ENCODE measurements around the gene SGSM2.

SGSM2 gene

DNA sequence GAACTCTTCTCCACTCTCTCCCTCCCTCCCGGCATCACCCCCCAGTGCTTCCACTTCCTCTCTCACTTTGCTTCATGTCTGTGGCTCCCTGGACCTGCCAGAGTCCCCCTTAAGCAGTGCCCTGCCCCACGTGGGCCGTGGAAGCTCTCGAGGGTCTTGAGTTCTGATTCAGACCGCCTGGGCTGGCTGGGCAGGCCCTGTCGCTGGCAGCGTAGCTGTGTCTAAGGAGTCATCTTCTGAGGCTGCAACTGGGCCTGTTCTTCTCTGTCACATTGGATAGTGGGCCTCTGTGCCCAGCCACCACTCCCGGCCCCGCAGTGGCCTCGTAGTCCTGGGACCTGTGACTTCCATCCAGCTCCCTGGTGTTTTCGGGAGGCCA, 32.9 kb downstream of the SGSM2 start:
- Mint-ChIP-seq H3K27ac (no peak overlapping the region), H3K4me1 (ENCODE audit: low read depth) (no peaks in the 10 kb centered on the region)

DNA sequence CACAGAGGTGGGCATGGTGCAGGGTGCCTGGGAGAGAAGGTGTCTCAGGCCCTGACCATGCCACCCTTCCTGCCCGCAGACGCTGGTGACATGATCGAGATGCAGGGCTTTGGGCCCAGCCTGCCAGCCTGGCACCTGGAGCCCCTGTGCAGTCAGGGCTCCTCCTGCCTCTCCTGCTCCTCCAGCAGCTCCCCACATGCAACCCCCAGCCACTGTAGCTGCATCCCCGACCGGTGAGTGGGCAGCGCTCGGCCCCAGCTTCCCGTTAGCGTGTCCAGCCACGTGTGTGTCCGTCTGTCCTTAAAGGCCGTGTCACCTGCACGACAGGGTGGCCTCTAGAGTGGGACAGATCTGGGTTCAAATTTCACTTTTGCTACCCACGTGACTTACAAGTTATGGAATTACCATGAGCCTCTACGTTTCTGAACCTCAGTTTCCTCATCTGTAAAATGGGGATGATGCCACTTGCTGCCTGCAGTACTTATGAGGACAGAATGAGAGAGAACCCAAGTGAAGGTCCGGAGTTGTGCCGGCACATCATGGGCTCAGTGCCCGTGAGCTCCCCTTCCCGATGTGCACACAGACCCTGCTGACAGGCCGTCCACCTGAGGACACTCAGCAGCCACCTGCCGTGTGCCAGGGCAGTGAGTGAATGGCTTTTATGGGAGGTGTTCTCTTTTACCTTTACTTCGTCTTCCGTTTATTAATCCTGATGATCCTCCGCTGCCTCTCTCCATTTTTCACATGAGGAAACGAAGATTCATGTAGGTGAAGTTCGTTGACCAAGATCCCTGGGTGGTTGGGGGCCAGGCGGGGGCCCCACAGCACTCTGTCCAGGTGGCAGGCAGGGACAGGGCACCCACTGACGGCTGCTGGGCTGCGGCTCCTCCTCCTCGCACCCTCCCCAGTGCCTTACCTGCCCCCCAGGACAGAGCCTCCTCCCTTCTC, 34.2 kb downstream of the SGSM2 start:
- Mint-ChIP-seq H3K27ac (no peak overlapping the region), H3K9me3 (no peaks in the 10 kb centered on the region), H3K36me3 (ENCODE audit: low read depth) (peaks cover 61% of the 10 kb centered on the region)

More for the DNA sequence above, 32.9 kb downstream of the SGSM2 start:
- Mint-ChIP-seq H3K9me3 (no peaks in the 10 kb centered on the region), H3K4me3 (no peak overlapping the region), H3K36me3 (ENCODE audit: low read depth) (peaks cover 58% of the 10 kb centered on the region), H3K27me3 (no peaks in the 10 kb centered on the region)
- no peak for DNase-seq

DNA sequence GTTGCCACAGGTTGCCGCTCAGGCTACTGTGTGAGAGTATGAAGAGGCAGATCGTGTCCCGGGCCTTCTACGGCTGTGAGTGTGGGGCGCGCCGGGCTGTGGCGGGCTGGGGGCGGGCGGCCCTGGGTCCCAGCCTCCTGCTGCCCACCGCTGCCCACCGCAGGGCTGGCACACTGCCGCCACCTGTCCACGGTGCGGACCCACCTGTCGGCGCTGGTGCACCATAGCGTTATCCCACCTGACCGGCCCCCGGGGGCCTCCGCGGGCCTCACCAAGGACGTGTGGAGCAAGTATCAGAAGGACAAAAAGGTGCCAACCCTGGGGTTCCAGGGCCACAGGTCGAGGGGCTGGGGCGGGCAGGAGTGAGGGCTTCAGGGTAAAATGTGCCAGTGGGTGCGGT, 34.9 kb downstream of the SGSM2 start:
- H3K36me3 Mint-ChIP-seq (ENCODE audit: low read depth) = peaks cover 60% of the 10 kb centered on the region
- no peaks in the 10 kb centered on the region for H3K9me3 Mint-ChIP-seq
- no peak for DNase-seq
- H3K4me3 Mint-ChIP-seq = no peak overlapping the region
- no peak overlapping the region for H3K27ac Mint-ChIP-seq
- H3K4me1 Mint-ChIP-seq (ENCODE audit: low read depth) = no peaks in the 10 kb centered on the region
- H3K27me3 Mint-ChIP-seq = no peaks in the 10 kb centered on the region

More for the DNA sequence above, 34.2 kb downstream of the SGSM2 start:
- H3K4me3 Mint-ChIP-seq = no peak overlapping the region
- no peaks in the 10 kb centered on the region for H3K27me3 Mint-ChIP-seq
- no peak for DNase-seq
- no peaks in the 10 kb centered on the region for H3K4me1 Mint-ChIP-seq (ENCODE audit: low read depth)

DNA sequence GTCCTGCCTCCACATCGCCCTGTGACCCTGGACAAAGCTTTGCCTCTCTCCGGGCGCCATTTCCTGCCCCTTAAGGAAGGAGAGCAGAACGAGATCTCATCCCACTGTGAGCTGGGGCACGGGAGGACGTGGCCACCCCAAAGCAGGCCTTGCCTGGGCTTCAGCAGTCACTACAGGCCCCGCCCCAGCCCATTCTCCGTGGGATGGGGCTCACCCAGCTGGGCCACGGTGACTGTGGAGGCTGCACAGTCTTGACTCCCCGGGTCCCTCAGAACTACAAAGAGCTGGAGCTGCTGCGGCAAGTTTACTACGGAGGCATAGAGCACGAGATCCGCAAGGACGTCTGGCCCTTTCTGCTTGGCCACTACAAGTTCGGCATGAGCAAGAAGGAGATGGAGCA, 35.4 kb downstream of the SGSM2 start:
- Mint-ChIP-seq H3K27ac (no peak overlapping the region), H3K4me3 (no peak overlapping the region), H3K9me3 (no peaks in the 10 kb centered on the region), H3K4me1 (ENCODE audit: low read depth) (no peaks in the 10 kb centered on the region), H3K27me3 (no peaks in the 10 kb centered on the region), H3K36me3 (ENCODE audit: low read depth) (peaks cover 64% of the 10 kb centered on the region)
- no peak for DNase-seq

DNA sequence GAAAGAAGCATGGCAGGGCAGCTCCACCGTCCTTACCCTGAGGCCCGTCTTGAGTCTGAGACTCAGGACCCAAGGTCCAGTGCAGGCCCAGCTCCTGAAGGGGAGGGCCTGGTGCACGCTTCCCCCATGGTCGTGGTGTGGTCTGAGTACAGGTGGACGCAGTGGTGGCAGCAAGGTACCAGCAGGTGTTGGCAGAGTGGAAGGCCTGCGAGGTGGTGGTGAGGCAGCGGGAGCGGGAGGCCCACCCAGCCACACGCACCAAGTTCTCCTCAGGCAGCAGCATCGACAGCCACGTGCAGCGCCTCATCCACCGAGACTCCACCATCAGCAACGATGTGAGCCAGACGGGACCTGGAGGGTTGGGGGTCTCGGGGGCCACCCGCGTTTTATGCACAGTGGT, 35.9 kb downstream of the SGSM2 start:
- Mint-ChIP-seq H3K27ac (no peak overlapping the region), H3K9me3 (no peaks in the 10 kb centered on the region), H3K4me1 (ENCODE audit: low read depth) (no peaks in the 10 kb centered on the region), H3K27me3 (no peaks in the 10 kb centered on the region), H3K36me3 (ENCODE audit: low read depth) (peaks cover 65% of the 10 kb centered on the region), H3K4me3 (no peak overlapping the region)
- DNase-seq = no peak

DNA sequence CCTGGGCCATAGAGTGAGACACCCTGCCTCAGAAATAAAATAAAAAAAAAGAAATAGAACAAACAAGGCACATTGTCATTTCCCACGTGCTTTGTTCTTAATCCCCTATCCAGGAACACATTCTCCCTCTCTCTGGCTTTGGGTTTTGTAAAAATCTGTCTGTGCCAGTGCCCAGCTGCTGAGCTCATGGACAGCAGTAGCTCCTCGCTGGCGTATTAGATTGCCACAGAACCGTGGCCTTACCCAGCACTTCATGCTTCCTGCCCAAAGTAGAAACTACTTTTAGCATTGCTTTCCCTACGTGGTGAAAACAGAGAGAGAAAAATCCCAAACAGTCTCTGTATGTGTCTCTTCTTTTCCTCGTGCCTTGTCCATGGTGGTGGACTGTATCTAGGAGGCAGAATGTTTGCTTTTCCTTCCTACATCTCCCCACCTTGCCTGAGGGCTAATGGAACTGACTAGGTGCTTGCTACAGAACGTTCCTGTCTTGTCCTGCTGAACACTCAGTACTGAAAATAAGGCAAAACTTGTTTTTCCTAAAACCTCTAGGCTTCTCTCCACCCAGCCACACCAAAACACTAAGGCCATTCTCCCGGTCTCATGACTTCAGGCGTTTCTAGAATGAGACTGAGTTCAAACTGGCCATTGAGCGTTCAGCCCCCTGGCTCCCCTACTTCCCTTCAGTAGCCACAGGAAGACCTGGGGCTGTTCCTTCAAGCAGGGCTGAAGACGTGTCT, 37.4 kb downstream of the SGSM2 start:
- Mint-ChIP-seq H3K9me3 (no peaks in the 10 kb centered on the region), H3K4me1 (ENCODE audit: low read depth) (no peaks in the 10 kb centered on the region), H3K4me3 (no peak overlapping the region), H3K36me3 (ENCODE audit: low read depth) (peaks cover 74% of the 10 kb centered on the region), H3K27ac (no peak overlapping the region), H3K27me3 (no peaks in the 10 kb centered on the region)
- no peak for DNase-seq

DNA sequence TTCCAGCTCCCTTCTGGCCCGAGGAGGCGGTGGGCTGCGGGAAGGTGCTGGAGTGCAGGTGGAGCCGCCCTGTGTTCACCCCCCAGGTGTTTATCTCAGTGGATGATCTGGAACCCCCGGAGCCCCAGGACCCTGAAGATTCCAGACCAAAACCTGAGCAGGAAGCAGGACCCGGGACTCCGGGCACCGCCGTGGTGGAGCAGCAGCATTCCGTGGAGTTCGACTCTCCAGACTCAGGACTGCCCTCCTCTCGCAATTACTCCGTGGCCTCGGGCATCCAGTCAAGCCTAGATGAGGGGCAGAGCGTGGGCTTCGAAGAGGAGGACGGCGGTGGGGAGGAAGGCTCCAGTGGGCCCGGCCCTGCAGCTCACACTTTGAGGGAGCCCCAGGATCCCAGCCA, 38.1 kb downstream of the SGSM2 start:
- H3K27me3 Mint-ChIP-seq = no peaks in the 10 kb centered on the region
- no peaks in the 10 kb centered on the region for H3K4me1 Mint-ChIP-seq (ENCODE audit: low read depth)
- H3K27ac Mint-ChIP-seq = no peak overlapping the region
- no peak for DNase-seq
- no peaks in the 10 kb centered on the region for H3K9me3 Mint-ChIP-seq
- peaks cover 75% of the 10 kb centered on the region for H3K36me3 Mint-ChIP-seq (ENCODE audit: low read depth)
- no peak overlapping the region for H3K4me3 Mint-ChIP-seq

DNA sequence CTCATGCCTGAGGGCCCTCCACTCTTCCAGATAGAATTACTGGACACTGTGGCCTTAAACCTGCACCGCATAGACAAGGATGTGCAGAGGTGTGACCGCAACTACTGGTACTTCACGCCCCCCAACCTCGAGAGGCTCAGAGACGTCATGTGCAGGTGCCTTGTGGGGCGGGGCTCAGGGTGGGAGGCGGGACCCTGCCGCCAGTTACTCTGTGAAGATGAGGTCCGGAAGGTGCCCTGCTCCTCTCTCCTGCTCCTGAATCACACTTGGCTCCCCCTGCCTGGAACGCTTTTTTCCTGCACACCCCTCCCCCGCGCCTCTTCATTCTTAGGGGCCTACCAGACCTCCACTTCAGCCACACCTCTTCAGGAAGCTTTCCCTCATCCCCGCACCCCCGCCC, 38.8 kb downstream of the SGSM2 start:
- H3K4me1 Mint-ChIP-seq (ENCODE audit: low read depth) = no peaks in the 10 kb centered on the region
- no peaks in the 10 kb centered on the region for H3K9me3 Mint-ChIP-seq
- H3K27ac Mint-ChIP-seq = no peak overlapping the region
- peaks cover 80% of the 10 kb centered on the region for H3K36me3 Mint-ChIP-seq (ENCODE audit: low read depth)
- H3K4me3 Mint-ChIP-seq = no peak overlapping the region
- H3K27me3 Mint-ChIP-seq = no peaks in the 10 kb centered on the region
- DNase-seq = no peak

DNA sequence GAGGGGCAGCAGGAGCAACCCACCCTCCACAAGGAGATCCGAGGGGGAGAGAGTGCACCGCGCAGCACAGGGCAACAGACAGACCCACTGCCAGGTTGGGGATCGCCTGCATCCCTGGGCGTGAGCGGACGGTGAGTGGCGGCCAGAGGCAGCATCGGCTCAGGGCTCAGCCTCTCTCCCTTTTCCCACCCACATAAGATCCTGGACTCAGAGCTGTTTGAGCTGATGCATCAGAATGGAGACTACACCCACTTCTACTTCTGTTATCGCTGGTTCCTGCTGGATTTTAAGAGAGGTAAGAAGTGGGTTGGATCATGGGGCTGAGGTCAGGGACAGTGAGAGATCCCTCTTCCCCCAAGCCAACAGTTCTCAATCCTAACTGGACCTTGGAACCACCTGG, 40.4 kb downstream of the SGSM2 start:
- Mint-ChIP-seq H3K27me3 (no peaks in the 10 kb centered on the region), H3K4me1 (ENCODE audit: low read depth) (no peaks in the 10 kb centered on the region), H3K4me3 (no peak overlapping the region), H3K9me3 (no peaks in the 10 kb centered on the region), H3K36me3 (ENCODE audit: low read depth) (peaks cover 77% of the 10 kb centered on the region), H3K27ac (peak overlapping the region; percentile 14)
- no peak for DNase-seq

DNA sequence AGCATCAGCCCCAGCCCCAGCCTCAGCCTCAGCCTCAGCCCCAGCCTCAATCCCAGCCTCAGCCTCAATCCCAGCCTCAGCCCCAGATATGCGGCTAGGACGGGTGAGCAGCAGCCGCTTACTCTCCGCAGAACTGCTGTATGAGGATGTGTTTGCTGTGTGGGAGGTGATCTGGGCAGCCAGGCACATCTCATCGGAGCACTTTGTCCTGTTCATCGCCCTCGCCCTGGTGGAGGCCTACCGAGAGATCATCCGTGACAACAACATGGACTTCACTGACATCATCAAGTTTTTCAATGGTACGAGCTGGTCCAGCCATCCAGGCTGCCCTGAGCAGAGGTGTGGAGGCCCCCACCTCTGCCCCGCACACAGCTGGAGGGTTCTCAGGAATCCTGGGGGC, 41.6 kb downstream of the SGSM2 start:
- H3K27me3 Mint-ChIP-seq = no peaks in the 10 kb centered on the region
- H3K4me1 Mint-ChIP-seq (ENCODE audit: low read depth) = peaks cover 3% of the 10 kb centered on the region
- H3K9me3 Mint-ChIP-seq = no peaks in the 10 kb centered on the region
- no peak for DNase-seq
- no peak overlapping the region for H3K4me3 Mint-ChIP-seq
- H3K36me3 Mint-ChIP-seq (ENCODE audit: low read depth) = peaks cover 65% of the 10 kb centered on the region
- H3K27ac Mint-ChIP-seq = peak overlapping the region; percentile 66

DNA sequence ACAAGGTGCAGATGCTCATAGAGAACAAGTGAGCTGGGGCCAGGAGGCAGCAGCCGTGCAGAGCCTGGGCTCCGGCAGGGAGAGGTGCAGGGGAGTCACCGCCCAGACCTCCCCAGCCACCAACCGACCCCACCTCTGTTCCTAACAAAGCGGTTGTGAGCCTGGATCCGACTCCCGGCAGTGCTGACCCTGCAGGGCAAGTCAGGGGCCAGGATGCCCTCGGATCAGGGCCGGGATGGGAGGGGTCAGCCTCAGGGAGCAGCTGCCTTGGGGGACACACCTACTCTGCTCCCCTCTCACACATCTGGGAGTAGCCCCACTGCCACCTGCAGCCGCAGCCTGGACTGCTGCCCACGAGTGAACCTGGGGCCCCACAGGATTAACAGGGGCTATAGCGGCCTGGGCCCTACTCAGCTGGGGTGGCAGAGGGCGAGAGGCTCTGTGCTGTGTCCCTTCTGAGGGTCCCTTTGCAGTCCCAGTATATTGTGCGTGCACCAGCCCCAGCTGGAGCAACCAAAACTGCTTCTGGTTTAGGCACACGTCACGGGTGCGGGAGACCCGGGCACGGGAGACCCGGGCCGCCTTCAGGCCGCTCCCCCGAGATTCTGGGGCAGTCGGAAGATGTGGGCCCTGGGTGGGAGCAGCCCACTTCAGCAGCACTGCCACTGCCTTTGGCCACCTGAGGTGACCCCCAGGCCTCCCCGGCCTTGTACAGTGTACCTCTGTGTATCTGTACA, 42.4 kb downstream of the SGSM2 start:
- Mint-ChIP-seq H3K27me3 (no peaks in the 10 kb centered on the region), H3K27ac (no peak overlapping the region), H3K9me3 (no peaks in the 10 kb centered on the region), H3K4me1 (ENCODE audit: low read depth) (peaks cover 3% of the 10 kb centered on the region), H3K36me3 (ENCODE audit: low read depth) (peaks cover 60% of the 10 kb centered on the region), H3K4me3 (no peak overlapping the region)
- DNase-seq = no peak

DNA sequence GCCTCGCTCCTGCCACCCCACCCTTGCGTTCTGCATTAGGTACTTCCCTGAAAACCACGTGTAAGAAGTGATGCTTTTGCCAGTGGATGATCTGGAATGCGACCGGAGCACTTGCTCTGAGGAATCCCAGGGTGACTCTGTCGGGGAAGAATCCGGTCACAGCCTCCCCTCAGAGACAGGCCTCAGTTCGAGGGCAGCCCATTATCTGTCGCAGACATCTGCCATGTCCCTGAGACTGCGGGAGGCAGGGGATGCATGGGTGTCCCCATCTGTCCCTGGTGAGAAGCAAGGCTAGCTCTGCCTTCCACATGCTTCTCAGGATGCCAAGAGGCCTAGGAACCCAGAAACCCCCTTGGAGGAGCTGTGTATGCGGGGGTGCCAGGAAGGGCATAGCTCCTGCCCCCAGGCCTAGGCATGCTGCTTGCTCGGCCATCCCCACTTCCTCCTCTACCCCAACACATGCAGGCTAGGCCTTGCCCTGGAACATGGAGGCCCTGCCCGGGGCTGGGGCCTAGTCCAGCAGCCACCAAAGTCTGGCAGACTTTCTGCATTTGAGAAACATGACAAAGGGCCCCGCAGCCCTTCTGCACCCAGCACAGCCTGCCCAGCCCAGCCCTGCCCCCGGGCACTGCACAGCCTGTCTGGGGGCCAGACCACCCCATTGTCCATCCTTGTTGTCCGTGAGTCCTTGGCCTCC, 43.1 kb downstream of the SGSM2 start:
- Mint-ChIP-seq H3K36me3 (ENCODE audit: low read depth) (peaks cover 53% of the 10 kb centered on the region), H3K4me1 (ENCODE audit: low read depth) (peaks cover 3% of the 10 kb centered on the region), H3K27me3 (no peaks in the 10 kb centered on the region), H3K4me3 (no peak overlapping the region), H3K9me3 (no peaks in the 10 kb centered on the region), H3K27ac (peak overlapping the region; percentile 38)
- no peak for DNase-seq

DNA sequence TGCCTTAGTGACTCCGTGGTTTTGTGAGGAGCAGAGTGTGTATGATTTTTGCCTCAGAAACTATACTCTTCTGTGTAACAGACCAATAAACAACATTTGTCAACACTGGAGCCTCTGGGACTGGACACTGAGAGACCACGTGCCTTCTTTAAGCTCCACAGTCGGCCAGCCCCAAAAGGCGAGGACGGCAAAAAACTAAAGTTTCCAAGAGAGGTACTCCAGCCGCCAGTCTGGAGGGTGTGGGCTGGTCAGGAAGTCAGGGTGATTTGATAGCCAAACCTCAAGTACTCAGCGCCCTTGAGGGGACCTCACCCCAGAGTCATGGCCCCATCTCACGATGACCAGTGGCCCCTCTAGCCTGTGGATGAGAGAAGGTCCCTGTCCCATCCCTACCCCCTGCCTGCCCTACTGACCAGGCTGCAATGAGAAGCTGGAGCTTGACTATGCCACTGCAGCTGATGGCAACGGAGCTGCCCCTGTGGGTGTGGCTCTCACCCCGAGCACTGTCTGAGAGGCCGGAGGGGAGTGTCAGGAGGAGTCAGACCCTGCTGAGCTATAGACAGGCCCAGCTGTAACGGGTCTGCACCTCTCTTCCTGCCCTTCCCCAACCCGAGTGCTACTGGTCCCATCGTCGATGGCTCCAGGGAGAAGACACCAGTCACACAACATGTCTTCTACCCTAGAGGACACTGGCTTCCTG, 43.8 kb downstream of the SGSM2 start:
- no peak overlapping the region for H3K4me3 Mint-ChIP-seq
- H3K9me3 Mint-ChIP-seq = no peaks in the 10 kb centered on the region
- H3K36me3 Mint-ChIP-seq (ENCODE audit: low read depth) = peaks cover 51% of the 10 kb centered on the region
- DNase-seq = no peak
- H3K27me3 Mint-ChIP-seq = no peaks in the 10 kb centered on the region
- H3K27ac Mint-ChIP-seq = peak overlapping the region; percentile 38
- peaks cover 3% of the 10 kb centered on the region for H3K4me1 Mint-ChIP-seq (ENCODE audit: low read depth)
